ENCODE results near the gene SLC16A3. TPM values are rescaled to one million over a fixed set of nuclear protein-coding genes. Genes with fewer than 3 reads are reported as not detected.

Gene SLC16A3
- polyA plus RNA-seq, 1 of the 3 experiments (the other 2 are of a cell fraction), result 70.7 TPM

GRCh38 chr17:82242977-82243647 is 14.3 kb downstream of the SLC16A3 start:
- Histone ChIP-seq H3K36me3 (replicated peaks in 1 of 2; ENCODE audit: control insufficient read depth in 1 of 2, insufficient read depth in 2 of 2, low read length in 1 of 2) (peaks cover 42 to 83% of the 10 kb centered on the region in 2 experiments), H3K4me3 (ENCODE audit: low read depth in 2 of 2, low read length in 1 of 2) (no peak overlapping the region), H3K9me2 (no peaks in the 10 kb centered on the region), H3K4me1 (ENCODE audit: control insufficient read depth in 1 of 2, insufficient read depth in 2 of 2, low read depth in 1 of 2, low read length in 1 of 2) (peaks cover 38 to 45% of the 10 kb centered on the region in 2 experiments; a peak in 3 of 4 replicates), H3K9ac (no peak overlapping the region), H4K20me1 (ENCODE audit: insufficient read depth) (peaks cover 94% of the 10 kb centered on the region), H2AFZ (ENCODE audit: low read depth) (no peak overlapping the region), H3K27ac (ENCODE audit: low read depth in 2 of 2, low read length in 1 of 2) (peak overlapping the region in 1 of 2 experiments; percentile 82; a peak in 3 of 4 replicates), H3K4me2 (no peak overlapping the region; the same call in 1 of the 2 replicates), H3K27me3 (ENCODE audit: insufficient read depth) (no peaks in the 10 kb centered on the region), H3K79me2 (ENCODE audit: insufficient read depth) (peaks cover 71% of the 10 kb centered on the region; the same call in 1 of the 2 replicates), H3F3A (replicated peaks; ENCODE audit: insufficient read depth) (peaks cover 74% of the 10 kb centered on the region), H3K9me3 (no peaks in the 10 kb centered on the region)
- ChIA-PET POLR2A (interaction anchor here (2.5 kb wide), 1 partner anchor 14 kb away, joined by 7 read pairs; the partner anchor contains the start of gene SLC16A3), CTCF (interaction anchor here (1.0 to 10.9 kb wide), 8 partner anchors 8 to 286 kb away, joined by 3 to 153 read pairs (median 3); partner anchors contain the start of genes SECTM1 and SLC16A3)
- WGBS (ENCODE audit: low lambda C conversion rate), result 79% methylated on average over 26 of the region's 29 CpGs
- DNase-seq, result peak; percentile 53
- no peak for TF ChIP-seq TEAD4 (IDR thresholded peaks at IDR 0.05; ENCODE audit: borderline replicate concordance, insufficient read depth)
- peak; percentile 29; the same call in 1 of the 2 replicates for TF ChIP-seq JUND (IDR thresholded peaks at IDR 0.05)
- TF ChIP-seq NFIC (IDR thresholded peaks at IDR 0.05; ENCODE audit: borderline replicate concordance), result peak; percentile 83

GRCh38 chr17:82243648-82244412 is 15.0 kb downstream of the SLC16A3 start:
- Histone ChIP-seq H3K9me2 (no peaks in the 10 kb centered on the region), H3K27ac (ENCODE audit: low read depth in 2 of 2, low read length in 1 of 2) (peak overlapping the region in 1 of 2 experiments; percentile 58; a peak in 2 of 4 replicates), H3K9me3 (no peaks in the 10 kb centered on the region), H4K20me1 (ENCODE audit: insufficient read depth) (peaks cover 95% of the 10 kb centered on the region), H3K27me3 (ENCODE audit: insufficient read depth) (no peaks in the 10 kb centered on the region), H3K4me1 (ENCODE audit: control insufficient read depth in 1 of 2, insufficient read depth in 2 of 2, low read depth in 1 of 2, low read length in 1 of 2) (peaks cover 38 to 45% of the 10 kb centered on the region in 2 experiments; a peak in 3 of 4 replicates), H3K4me3 (ENCODE audit: low read depth in 2 of 2, low read length in 1 of 2) (no peak overlapping the region), H3K9ac (no peak overlapping the region), H3K36me3 (replicated peaks in 1 of 2; ENCODE audit: control insufficient read depth in 1 of 2, insufficient read depth in 2 of 2, low read length in 1 of 2) (peaks cover 36 to 83% of the 10 kb centered on the region in 2 experiments), H2AFZ (ENCODE audit: low read depth) (no peak overlapping the region), H3K79me2 (ENCODE audit: insufficient read depth) (peaks cover 74% of the 10 kb centered on the region; the same call in 1 of the 2 replicates), H3F3A (replicated peaks; ENCODE audit: insufficient read depth) (peaks cover 75% of the 10 kb centered on the region), H3K4me2 (no peak overlapping the region)
- POLR2A ChIA-PET, result no interaction called here
- no peak for DNase-seq
- CTCF ChIA-PET, result interaction anchor here (0.8 to 10.9 kb wide), 17 partner anchors 8 to 285 kb away, joined by 3 to 153 read pairs (median 4); partner anchors contain the start of gene SLC16A3
- WGBS (ENCODE audit: low lambda C conversion rate), result 91% methylated on average over 15 of the region's 19 CpGs
- TF ChIP-seq SMC3 (IDR thresholded peaks at IDR 0.05; ENCODE audit: low read depth, low read length) (no peak), TAF1 (IDR thresholded peaks at IDR 0.05; ENCODE audit: borderline replicate concordance, low read depth, low read length) (no peak), MAX (IDR thresholded peaks at IDR 0.05; ENCODE audit: low read depth) (no peak), NRF1 (IDR thresholded peaks at IDR 0.05; ENCODE audit: low read depth, low read length) (no peak), MEF2A (IDR thresholded peaks at IDR 0.05; ENCODE audit: borderline replicate concordance, low read depth) (no peak), YY1 (IDR thresholded peaks at IDR 0.05; ENCODE audit: low read depth) (no peak), USF2 (IDR thresholded peaks at IDR 0.05; ENCODE audit: borderline replicate concordance, low read depth, low read length) (no peak)

All from SK-N-SH (cell line).